Activated CD8-positive, alpha-beta memory T cell treated with anti-CD3 and anti-CD28 coated beads for 4 hours (primary cell): ENCODE data around the gene CCDC78.
A peak's percentile ranks its signal among the peaks of the same experiment; 100 is the strongest.

ENCODE experiments used
- DNase-seq, 2 donors: peaks; one replicate each; pipeline ENCODE4 v3.0.0-alpha.2; 2020; ENCODE audit warnings: low read depth in 2 of 2

Gene CCDC78

GRCh38 chr16:726438-727290 is at the start of gene CCDC78, which contains the start of gene HAGHL:
Gene CCDC78, minus strand, starts transcription at chr16:726443. Its CDS starts 76 bp downstream, at chr16:726367.
Gene HAGHL, plus strand, starts transcription at chr16:727106. Its CDS starts 404 bp downstream, at chr16:727510.
- DNase-seq = peak; percentile 39 to 40

- no peak for DNase-seq
Measured at GRCh38 chr16:775236-775796, 49.1 kb upstream of the CCDC78 start.

GRCh38 chr16:774086-775001 is 48.1 kb upstream of the CCDC78 start:
- no peak for DNase-seq

- no peak for DNase-seq
Measured at GRCh38 chr16:772959-773358, 46.7 kb upstream of the CCDC78 start.

- no peak for DNase-seq
Measured at GRCh38 chr16:770411-770810, 44.2 kb upstream of the CCDC78 start.

- DNase-seq = no peak
Measured at GRCh38 chr16:769934-770333, 43.7 kb upstream of the CCDC78 start.

- no peak for DNase-seq
Measured at GRCh38 chr16:769184-769784, 43.0 kb upstream of the CCDC78 start.

GRCh38 chr16:768428-768827 is 42.2 kb upstream of the CCDC78 start:
- no peak for DNase-seq

GRCh38 chr16:767743-768235 is 41.5 kb upstream of the CCDC78 start:
- DNase-seq = no peak

- no peak for DNase-seq
Measured at GRCh38 chr16:766820-767640, 40.8 kb upstream of the CCDC78 start.

- DNase-seq = no peak
Measured at GRCh38 chr16:766008-766819, 40.0 kb upstream of the CCDC78 start.

GRCh38 chr16:765488-765865 is 39.2 kb upstream of the CCDC78 start:
- no peak for DNase-seq

GRCh38 chr16:764848-765487 is 38.7 kb upstream of the CCDC78 start:
- no peak for DNase-seq

- DNase-seq = no peak
Measured at GRCh38 chr16:764184-764750, 38.0 kb upstream of the CCDC78 start.

GRCh38 chr16:763369-764183 is 37.3 kb upstream of the CCDC78 start:
- no peak for DNase-seq

GRCh38 chr16:762595-763268 is 36.5 kb upstream of the CCDC78 start:
- DNase-seq = no peak
